BJ (cell line): ENCODE results near the gene ATP5F1A. TPM values are rescaled to one million over a fixed set of nuclear protein-coding genes. Genes with fewer than 3 reads are reported as not detected.

ENCODE experiments used
- CTCF ChIA-PET: fragments of 350-600 bp; formaldehyde crosslinking; extraction: SDS; loops from one replicate; lab custom pipeline; 2021; ENCODE audit warnings: antibody characterized with exemption, inconsistent platforms; lab: Yijun Ruan, JAX
- POLR2A ChIA-PET: fragments of 300-600 bp; sonication (Branson Sonifier 250); formaldehyde crosslinking; extraction: SDS; loops from one replicate; lab custom pipeline; 2021; ENCODE audit warnings: antibody characterized with exemption; lab: Charles Lee
- DNase-seq: peaks from one replicate; pipeline ENCODE4 v3.0.0-alpha.2; 2011; ENCODE audit warnings: low read depth
- H3K27me3 ChIP-seq: 2 replicates; pipeline ENCODE4 v1.6.0; 2011; ENCODE audit warnings: low read length; ENCODE audit not compliant: control insufficient read depth, insufficient read depth
- H3K36me3 ChIP-seq: 2 replicates; pipeline ENCODE4 v1.5.1; 2011; ENCODE audit warnings: low read length; ENCODE audit not compliant: control insufficient read depth, insufficient read depth
- H3K4me3 ChIP-seq: 2 replicates; pipeline ENCODE4 v1.5.1; 2011; ENCODE audit warnings: low read depth, mild to moderate bottlenecking, control low read depth, low read length
- polyA plus RNA-seq: library from polyadenylated mRNA; depleted of rRNA; stranded (reverse); fragments of >200 nt; gene quantifications from 2 replicates; pipeline ENCODE4 v1.2.3, GENCODE V29; 2011
- TF ChIP-seq, protein P1 (sequence below): IDR thresholded peaks from 2 replicates; pipeline ENCODE4 v1.5.1; 2011; ENCODE audit warnings: low read depth, mild to moderate bottlenecking, control low read depth, inconsistent platforms, low read length, moderate library complexity; ENCODE audit not compliant: insufficient read depth

The ATP5F1A gene
- polyA plus RNA-seq, 1 experiment, result 557 TPM

- Histone ChIP-seq H3K4me3 (no peak overlapping the region), H3K27me3 (no peaks in the 10 kb centered on the region), H3K36me3 (no peaks in the 10 kb centered on the region; the same call in 1 of the 2 replicates)
- TF ChIP-seq, protein P1, sequence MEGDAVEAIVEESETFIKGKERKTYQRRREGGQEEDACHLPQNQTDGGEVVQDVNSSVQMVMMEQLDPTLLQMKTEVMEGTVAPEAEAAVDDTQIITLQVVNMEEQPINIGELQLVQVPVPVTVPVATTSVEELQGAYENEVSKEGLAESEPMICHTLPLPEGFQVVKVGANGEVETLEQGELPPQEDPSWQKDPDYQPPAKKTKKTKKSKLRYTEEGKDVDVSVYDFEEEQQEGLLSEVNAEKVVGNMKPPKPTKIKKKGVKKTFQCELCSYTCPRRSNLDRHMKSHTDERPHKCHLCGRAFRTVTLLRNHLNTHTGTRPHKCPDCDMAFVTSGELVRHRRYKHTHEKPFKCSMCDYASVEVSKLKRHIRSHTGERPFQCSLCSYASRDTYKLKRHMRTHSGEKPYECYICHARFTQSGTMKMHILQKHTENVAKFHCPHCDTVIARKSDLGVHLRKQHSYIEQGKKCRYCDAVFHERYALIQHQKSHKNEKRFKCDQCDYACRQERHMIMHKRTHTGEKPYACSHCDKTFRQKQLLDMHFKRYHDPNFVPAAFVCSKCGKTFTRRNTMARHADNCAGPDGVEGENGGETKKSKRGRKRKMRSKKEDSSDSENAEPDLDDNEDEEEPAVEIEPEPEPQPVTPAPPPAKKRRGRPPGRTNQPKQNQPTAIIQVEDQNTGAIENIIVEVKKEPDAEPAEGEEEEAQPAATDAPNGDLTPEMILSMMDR, result no peak
- ChIA-PET POLR2A (no interaction called here), CTCF (no interaction called here)
- DNase-seq, result no peak
Measured at GRCh38 chr18:46109386-46109785, 11.3 kb upstream of the ATP5F1A start.

DNA sequence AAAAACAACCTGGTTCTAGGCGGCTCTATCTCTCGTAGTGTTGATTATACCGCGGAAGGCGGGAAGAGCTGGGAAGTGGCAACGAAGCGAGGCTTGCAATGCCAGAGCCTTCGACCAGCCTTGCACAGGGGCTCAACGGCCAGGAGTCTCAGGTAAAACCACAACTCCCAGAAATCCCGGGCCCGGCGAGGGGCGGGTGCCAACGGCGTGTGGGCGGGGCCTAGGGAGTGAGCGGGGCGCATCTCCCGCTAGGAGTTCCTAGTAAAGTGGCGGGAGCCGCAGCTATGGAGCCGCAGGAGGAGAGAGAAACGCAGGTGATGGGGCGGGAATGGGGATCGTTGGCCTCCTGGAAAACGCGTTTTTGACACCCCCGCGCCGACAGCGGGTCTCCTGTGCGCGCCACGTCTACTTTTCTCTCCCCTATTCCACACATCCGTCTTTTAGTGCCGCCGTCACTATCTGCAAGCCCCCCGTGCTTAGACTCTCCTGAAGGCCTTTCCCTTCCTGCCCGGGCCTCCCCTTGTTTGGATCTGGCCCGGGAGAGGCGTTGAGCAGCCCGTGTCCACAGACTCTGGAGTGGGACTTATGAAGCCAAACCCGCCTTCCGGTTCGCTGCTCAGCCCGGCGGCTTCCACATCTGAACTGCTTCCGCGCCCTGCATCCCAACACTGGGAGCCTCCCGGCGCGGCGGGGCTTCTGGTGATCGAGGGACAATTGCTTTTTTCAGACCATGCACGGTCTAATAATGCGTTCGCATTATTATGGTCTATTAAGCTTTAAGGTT lies 6.2 kb upstream of the ATP5F1A start, which contains the start of gene HAUS1:
TSS of gene HAUS1 (plus strand) at position 258 of the 784 bp plus-strand sequence. CDS start at position 285, 27 bp downstream.
- ChIA-PET CTCF (interaction anchor here (0.6 to 1.1 kb wide), 3 partner anchors 10 to 69 kb away, joined by 3 read pairs; a partner anchor contains a TSS), POLR2A (no interaction called here)
- DNase-seq, result peak; percentile 31
- TF ChIP-seq, protein P1, result no peak
- no peaks in the 10 kb centered on the region for H3K36me3 ChIP-seq
- no peaks in the 10 kb centered on the region for H3K27me3 ChIP-seq
- H3K4me3 ChIP-seq, result peak within 1 kb of the TSS; percentile 93

DNA sequence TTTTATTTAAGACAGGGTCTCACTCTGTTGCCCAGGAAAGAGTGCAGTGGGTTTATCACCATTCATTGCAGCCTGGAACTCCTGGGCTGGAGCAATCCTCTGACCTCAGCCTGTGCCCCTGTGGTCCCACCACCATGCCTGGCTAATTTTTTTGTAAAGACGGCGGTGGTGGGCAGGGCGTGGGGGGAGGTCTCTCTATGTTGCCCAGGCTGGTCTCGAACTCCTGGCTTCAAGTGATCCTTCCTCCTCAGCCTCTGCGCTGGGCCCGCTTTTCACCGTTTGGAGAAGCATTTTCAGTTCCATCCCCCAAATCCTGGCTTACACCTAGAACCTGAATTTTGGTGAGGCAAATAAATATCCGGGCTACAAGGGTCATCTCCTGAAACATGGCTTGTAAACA lies 1.4 kb upstream of the ATP5F1A start:
- no peak overlapping the region for H3K4me3 ChIP-seq
- H3K36me3 ChIP-seq, result no peaks in the 10 kb centered on the region
- no peaks in the 10 kb centered on the region for H3K27me3 ChIP-seq
- TF ChIP-seq, protein P1, result no peak
- CTCF ChIA-PET, result no interaction called here
- POLR2A ChIA-PET, result no interaction called here
- no peak for DNase-seq

DNA sequence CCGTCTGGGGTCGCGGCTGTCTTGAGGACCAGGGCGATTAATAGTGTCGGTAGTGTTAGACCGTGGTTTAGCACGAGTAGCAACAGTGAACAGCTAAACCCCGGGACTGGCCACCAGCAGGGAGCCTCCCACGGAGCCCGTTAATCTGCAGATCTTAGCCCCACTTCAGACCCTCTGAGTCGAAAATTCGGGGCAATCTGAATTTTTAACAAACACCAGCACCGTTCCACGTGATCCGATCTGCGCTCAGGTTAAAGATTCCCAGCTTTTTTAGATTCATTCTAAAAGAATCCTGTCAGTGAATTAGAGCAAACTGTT lies 479 bp upstream of the ATP5F1A start:
- POLR2A ChIA-PET, result interaction anchor here (0.5 to 0.7 kb wide), 2 partner anchors 278 to 523 kb away, joined by 7 to 12 read pairs; no protein-coding TSS in a partner anchor
- H3K27me3 ChIP-seq, result no peaks in the 10 kb centered on the region
- CTCF ChIA-PET, result interaction anchor here (0.5 to 1.6 kb wide), 5 partner anchors 15 to 1500 kb away, joined by 3 to 4 read pairs (median 3); a partner anchor contains a TSS

GRCh38 chr18:46097431-46097800 lies 680 bp downstream of the ATP5F1A start:
- ChIA-PET CTCF (interaction anchor here (0.7 to 1.3 kb wide), 4 partner anchors 12 to 560 kb away, joined by 3 read pairs; no protein-coding TSS in a partner anchor), POLR2A (no interaction called here)
- DNase-seq, result no peak
- peaks cover 1% of the 10 kb centered on the region; the same call in 1 of the 2 replicates for H3K36me3 ChIP-seq
- TF ChIP-seq, protein P1, result no peak
- no peaks in the 10 kb centered on the region for H3K27me3 ChIP-seq
- H3K4me3 ChIP-seq, result peak overlapping the region; percentile 72

More for the DNA sequence above, 479 bp upstream of the ATP5F1A start:
- peaks cover under 1% of the 10 kb centered on the region; the same call in 1 of the 2 replicates for H3K36me3 ChIP-seq
- DNase-seq, result no peak
- H3K4me3 ChIP-seq, result peak overlapping the region; percentile 72
- TF ChIP-seq, protein P1, result no peak
